Embryonic facial prominence (tissue), 1 donor: ENCODE data around the gene C1D.

ENCODE experiments used
- DNase-seq: peaks from one replicate; pipeline ENCODE4 v3.0.0-alpha.2; 2016; ENCODE audit errors: extremely low spot score

The C1D gene

GRCh38 chr2:68057658-68058396, 5.0 kb downstream of the C1D start:
- DNase-seq: no peak

- DNase-seq: no peak
Measured at GRCh38 chr2:68052717-68053422, 9.9 kb downstream of the C1D start.

GRCh38 chr2:68050353-68050752, 12.5 kb downstream of the C1D start:
- no peak for DNase-seq

- no peak for DNase-seq
Measured at GRCh38 chr2:68046642-68047240, 16.1 kb downstream of the C1D start.

- no peak for DNase-seq
Measured at GRCh38 chr2:68046224-68046623, 16.6 kb downstream of the C1D start.

GRCh38 chr2:68045342-68045741, 17.5 kb downstream of the C1D start:
- no peak for DNase-seq

- no peak for DNase-seq
Measured at GRCh38 chr2:68044099-68044498, 18.7 kb downstream of the C1D start.

GRCh38 chr2:68043695-68044094, 19.1 kb downstream of the C1D start:
- DNase-seq: no peak

GRCh38 chr2:68043032-68043431, 19.8 kb downstream of the C1D start:
- DNase-seq: no peak

- no peak for DNase-seq
Measured at GRCh38 chr2:68041704-68042245, 21.0 kb downstream of the C1D start.

- no peak for DNase-seq
Measured at GRCh38 chr2:68040078-68040477, 22.7 kb downstream of the C1D start.

GRCh38 chr2:68039317-68039716, 23.5 kb downstream of the C1D start:
- DNase-seq: no peak

- no peak for DNase-seq
Measured at GRCh38 chr2:68032702-68033101, 30.1 kb downstream of the C1D start.

GRCh38 chr2:68031542-68032160, 31.2 kb downstream of the C1D start:
- DNase-seq: peak; percentile 71

- DNase-seq: no peak
Measured at GRCh38 chr2:68031043-68031442, 31.8 kb downstream of the C1D start.

GRCh38 chr2:68030529-68030928, 32.3 kb downstream of the C1D start:
- DNase-seq: no peak

- no peak for DNase-seq
Measured at GRCh38 chr2:68027959-68028358, 34.8 kb downstream of the C1D start.

- no peak for DNase-seq
Measured at GRCh38 chr2:68024450-68024849, 38.4 kb downstream of the C1D start.

GRCh38 chr2:68023904-68024303, 38.9 kb downstream of the C1D start:
- no peak for DNase-seq

GRCh38 chr2:68018727-68019126, 44.1 kb downstream of the C1D start:
- no peak for DNase-seq

- no peak for DNase-seq
Measured at GRCh38 chr2:68009526-68009925, 53.3 kb downstream of the C1D start.

- no peak for DNase-seq
Measured at GRCh38 chr2:68000170-68000825, 62.5 kb downstream of the C1D start.
